ENCODE results near the gene TSC1. TPM values are rescaled to one million over a fixed set of nuclear protein-coding genes. Genes with fewer than 3 reads are reported as not detected.

Gene TSC1
- total RNA-seq, 2 experiments from 2014 or later, result 28.7 to 66.2 TPM

DNA sequence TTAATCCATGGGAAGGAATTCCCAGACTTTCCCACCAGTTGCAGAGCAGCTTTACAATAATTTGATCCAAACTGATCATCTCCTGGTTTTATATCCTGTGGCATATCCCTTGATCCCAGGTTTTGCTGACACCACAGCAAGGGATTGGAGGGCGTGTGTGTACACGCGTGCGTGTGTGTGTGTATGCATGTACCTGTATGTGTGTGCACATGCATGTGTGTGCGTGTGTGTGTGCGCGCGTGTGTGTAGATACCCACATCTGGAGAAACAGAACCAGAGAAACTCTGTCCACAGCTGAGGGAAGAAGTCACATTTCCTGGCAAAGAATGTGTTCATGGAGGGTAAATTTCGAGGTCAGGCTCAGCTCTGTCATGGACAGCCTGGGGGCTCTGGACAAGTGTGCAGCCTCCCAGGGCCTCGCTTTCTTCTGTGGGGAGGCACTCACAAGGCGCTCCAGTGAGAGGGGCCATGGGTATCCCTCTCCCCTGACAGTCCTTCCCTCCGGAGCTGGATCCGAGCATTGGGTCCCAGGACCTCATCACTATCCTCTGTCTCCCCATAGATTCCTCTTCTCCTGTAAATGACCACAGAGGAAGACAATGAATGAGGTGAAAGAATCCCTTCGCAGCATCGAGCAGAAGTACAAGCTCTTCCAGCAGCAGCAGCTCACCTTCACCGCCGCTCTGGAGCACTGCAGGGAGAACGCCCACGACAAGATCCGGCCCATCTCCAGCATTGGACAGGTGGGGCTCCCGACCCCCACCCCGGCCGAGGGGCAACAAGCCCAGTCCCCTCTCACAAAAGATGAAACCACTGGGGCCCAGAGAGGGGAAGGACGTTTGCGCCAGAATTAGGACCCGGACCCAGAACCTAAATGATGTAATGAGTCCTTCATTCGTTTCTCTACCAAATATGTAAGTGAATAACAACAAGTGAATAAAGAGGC, 60.8 kb downstream of the TSC1 start:
- TF ChIP-seq, protein P1, sequence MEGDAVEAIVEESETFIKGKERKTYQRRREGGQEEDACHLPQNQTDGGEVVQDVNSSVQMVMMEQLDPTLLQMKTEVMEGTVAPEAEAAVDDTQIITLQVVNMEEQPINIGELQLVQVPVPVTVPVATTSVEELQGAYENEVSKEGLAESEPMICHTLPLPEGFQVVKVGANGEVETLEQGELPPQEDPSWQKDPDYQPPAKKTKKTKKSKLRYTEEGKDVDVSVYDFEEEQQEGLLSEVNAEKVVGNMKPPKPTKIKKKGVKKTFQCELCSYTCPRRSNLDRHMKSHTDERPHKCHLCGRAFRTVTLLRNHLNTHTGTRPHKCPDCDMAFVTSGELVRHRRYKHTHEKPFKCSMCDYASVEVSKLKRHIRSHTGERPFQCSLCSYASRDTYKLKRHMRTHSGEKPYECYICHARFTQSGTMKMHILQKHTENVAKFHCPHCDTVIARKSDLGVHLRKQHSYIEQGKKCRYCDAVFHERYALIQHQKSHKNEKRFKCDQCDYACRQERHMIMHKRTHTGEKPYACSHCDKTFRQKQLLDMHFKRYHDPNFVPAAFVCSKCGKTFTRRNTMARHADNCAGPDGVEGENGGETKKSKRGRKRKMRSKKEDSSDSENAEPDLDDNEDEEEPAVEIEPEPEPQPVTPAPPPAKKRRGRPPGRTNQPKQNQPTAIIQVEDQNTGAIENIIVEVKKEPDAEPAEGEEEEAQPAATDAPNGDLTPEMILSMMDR (conservative IDR thresholded peaks at IDR 0.05; ENCODE audit: low read length), result no peak
- TF ChIP-seq EZH2phosphoT487 (IDR thresholded peaks at IDR 0.05; ENCODE audit: borderline replicate concordance, low read depth, low read length), result no peak
- no peak overlapping the region for H3K4me2 ChIP-seq (ENCODE audit: low read length)
- DNase-seq (ENCODE audit: low spot score), result no peak
- no peaks in the 10 kb centered on the region for H3K9me3 ChIP-seq (ENCODE audit: low read length)
- no peaks in the 10 kb centered on the region for H4K20me1 ChIP-seq (ENCODE audit: insufficient read depth, low read length)
- POLR2A ChIA-PET, result no interaction called here
- no peak overlapping the region for H3K27ac ChIP-seq (ENCODE audit: low read depth, low read length, poor library complexity, severe bottlenecking)
- no peaks in the 10 kb centered on the region for H3K9me2 ChIP-seq (ENCODE audit: insufficient read depth, low read length)
- CTCF ChIA-PET (ENCODE audit: unreplicated experiment), result no interaction called here
- no peaks in the 10 kb centered on the region for H3K79me2 ChIP-seq (ENCODE audit: insufficient read depth, low read depth, low read length)
- peaks cover 4% of the 10 kb centered on the region for H3K4me1 ChIP-seq (ENCODE audit: insufficient read depth, low read length, poor library complexity, severe bottlenecking)
- H3K36me3 ChIP-seq (ENCODE audit: insufficient read depth, low read length), result no peaks in the 10 kb centered on the region
- no peak overlapping the region for H2AFZ ChIP-seq (ENCODE audit: low read length)
- no TSS peak for BruUV-seq (replicated peaks)
- intact Hi-C loops (cut with micrococcal nuclease; ENCODE audit: unreplicated experiment), result no loop called here
- H3K4me3 ChIP-seq (ENCODE audit: low read depth, low read length, poor library complexity, severe bottlenecking), result no peak overlapping the region

GRCh38 chr9:132882616-132883015, 61.8 kb downstream of the TSC1 start:
- ChIA-PET CTCF (ENCODE audit: unreplicated experiment) (no interaction called here), POLR2A (no interaction called here)
- Histone ChIP-seq H3K4me1 (ENCODE audit: insufficient read depth, low read length, poor library complexity, severe bottlenecking) (peaks cover 5% of the 10 kb centered on the region), H4K20me1 (ENCODE audit: insufficient read depth, low read length) (no peaks in the 10 kb centered on the region), H2AFZ (ENCODE audit: low read length) (no peak overlapping the region), H3K36me3 (ENCODE audit: insufficient read depth, low read length) (no peaks in the 10 kb centered on the region), H3K9me3 (ENCODE audit: low read length) (no peaks in the 10 kb centered on the region), H3K27ac (ENCODE audit: low read depth, low read length, poor library complexity, severe bottlenecking) (no peak overlapping the region), H3K4me3 (ENCODE audit: low read depth, low read length, poor library complexity, severe bottlenecking) (no peak overlapping the region), H3K4me2 (ENCODE audit: low read length) (no peak overlapping the region), H3K79me2 (ENCODE audit: insufficient read depth, low read depth, low read length) (no peaks in the 10 kb centered on the region), H3K9me2 (ENCODE audit: insufficient read depth, low read length) (no peaks in the 10 kb centered on the region)
- TF ChIP-seq, protein P1 (conservative IDR thresholded peaks at IDR 0.05; ENCODE audit: low read length), result no peak
- TF ChIP-seq EZH2phosphoT487 (IDR thresholded peaks at IDR 0.05; ENCODE audit: borderline replicate concordance, low read depth, low read length), result no peak
- BruUV-seq (replicated peaks), result no TSS peak
- DNase-seq (ENCODE audit: low spot score), result no peak
- intact Hi-C loops (cut with micrococcal nuclease; ENCODE audit: unreplicated experiment), result no loop called here

DNA sequence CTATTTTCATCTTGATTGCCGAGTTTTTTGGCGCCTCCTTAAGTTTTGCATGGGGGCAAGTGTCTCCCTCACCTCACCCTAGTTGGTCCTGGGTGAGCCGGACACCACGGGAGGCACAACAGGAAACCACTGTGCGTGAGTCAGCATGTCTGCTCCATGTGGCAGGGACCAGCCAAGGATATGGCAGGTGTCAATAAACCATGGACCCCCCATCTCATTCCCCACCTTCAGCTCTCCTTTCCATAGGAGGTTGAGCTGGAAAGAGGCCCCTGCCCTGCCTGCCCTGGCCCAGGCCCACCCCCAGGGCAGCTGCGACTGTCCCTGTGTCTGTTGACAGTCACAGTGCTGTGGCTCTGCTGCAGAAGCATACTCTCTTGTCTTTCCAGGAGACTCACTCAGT, 62.6 kb downstream of the TSC1 start:
- H3K27ac ChIP-seq (ENCODE audit: low read depth, low read length, poor library complexity, severe bottlenecking), result no peak overlapping the region
- TF ChIP-seq, protein P1 (conservative IDR thresholded peaks at IDR 0.05; ENCODE audit: low read length), result no peak
- no peak for TF ChIP-seq EZH2phosphoT487 (IDR thresholded peaks at IDR 0.05; ENCODE audit: borderline replicate concordance, low read depth, low read length)
- no peaks in the 10 kb centered on the region for H3K36me3 ChIP-seq (ENCODE audit: insufficient read depth, low read length)
- peaks cover 5% of the 10 kb centered on the region for H3K4me1 ChIP-seq (ENCODE audit: insufficient read depth, low read length, poor library complexity, severe bottlenecking)
- H3K9me2 ChIP-seq (ENCODE audit: insufficient read depth, low read length), result no peaks in the 10 kb centered on the region
- DNase-seq (ENCODE audit: low spot score), result no peak
- BruUV-seq (replicated peaks), result no TSS peak
- no peak overlapping the region for H3K4me2 ChIP-seq (ENCODE audit: low read length)
- no peak overlapping the region for H3K4me3 ChIP-seq (ENCODE audit: low read depth, low read length, poor library complexity, severe bottlenecking)
- ChIA-PET POLR2A (no interaction called here), CTCF (ENCODE audit: unreplicated experiment) (no interaction called here)
- no peaks in the 10 kb centered on the region for H3K9me3 ChIP-seq (ENCODE audit: low read length)
- H4K20me1 ChIP-seq (ENCODE audit: insufficient read depth, low read length), result no peaks in the 10 kb centered on the region
- no peak overlapping the region for H2AFZ ChIP-seq (ENCODE audit: low read length)
- intact Hi-C loops (cut with micrococcal nuclease; ENCODE audit: unreplicated experiment), result no loop called here
- H3K79me2 ChIP-seq (ENCODE audit: insufficient read depth, low read depth, low read length), result no peaks in the 10 kb centered on the region

Data from OCI-LY7 (cell line).